ENCODE results near the gene UBASH3B.

Gene UBASH3B

DNA sequence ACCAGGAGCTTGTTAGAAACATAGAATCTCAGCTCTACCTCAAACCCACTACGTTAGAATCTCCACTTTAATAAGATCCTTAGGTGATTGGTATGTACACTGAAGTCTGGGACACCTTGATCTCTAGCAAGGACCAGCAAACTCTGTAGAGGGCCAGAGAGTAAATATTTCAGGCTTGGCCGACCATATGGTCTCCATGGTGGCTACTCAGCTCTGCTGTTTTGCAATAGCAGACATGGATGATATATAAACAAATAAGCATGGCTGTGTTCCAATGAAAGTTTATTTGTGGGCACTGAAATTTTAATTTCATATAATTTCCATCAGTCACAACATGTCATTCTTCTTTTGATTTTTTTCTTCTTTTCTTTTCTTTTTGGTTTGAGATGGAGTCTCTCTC lies 23.9 kb downstream of the UBASH3B start:
- no peak overlapping the region for H3K27ac ChIP-seq

DNA sequence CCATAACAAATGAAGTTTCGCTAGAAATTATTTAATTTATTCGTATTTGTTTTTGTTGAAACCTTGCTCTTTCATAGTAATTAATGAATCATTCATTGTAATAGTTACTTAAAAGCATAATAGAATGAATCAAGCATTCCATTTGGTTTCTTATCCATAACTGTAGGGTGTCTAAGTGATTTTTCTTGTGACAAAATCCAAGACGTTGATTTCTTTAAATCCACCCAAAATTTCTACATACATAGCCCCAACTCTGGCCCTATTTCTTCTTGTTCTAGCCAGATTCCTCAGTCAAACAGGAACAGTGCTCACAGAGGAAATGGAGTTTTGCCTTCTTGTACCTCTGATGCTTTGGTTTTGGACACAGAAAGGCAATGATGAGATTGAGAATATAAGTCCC lies 25.5 kb downstream of the UBASH3B start:
- no peak overlapping the region for H3K27ac ChIP-seq
- no peak for DNase-seq (ENCODE audit: low spot score)
- ChIA-PET POLR2A (ENCODE audit: low non-redundant PET) (no interaction called here), CTCF (no interaction called here)
- TF ChIP-seq, protein P1, sequence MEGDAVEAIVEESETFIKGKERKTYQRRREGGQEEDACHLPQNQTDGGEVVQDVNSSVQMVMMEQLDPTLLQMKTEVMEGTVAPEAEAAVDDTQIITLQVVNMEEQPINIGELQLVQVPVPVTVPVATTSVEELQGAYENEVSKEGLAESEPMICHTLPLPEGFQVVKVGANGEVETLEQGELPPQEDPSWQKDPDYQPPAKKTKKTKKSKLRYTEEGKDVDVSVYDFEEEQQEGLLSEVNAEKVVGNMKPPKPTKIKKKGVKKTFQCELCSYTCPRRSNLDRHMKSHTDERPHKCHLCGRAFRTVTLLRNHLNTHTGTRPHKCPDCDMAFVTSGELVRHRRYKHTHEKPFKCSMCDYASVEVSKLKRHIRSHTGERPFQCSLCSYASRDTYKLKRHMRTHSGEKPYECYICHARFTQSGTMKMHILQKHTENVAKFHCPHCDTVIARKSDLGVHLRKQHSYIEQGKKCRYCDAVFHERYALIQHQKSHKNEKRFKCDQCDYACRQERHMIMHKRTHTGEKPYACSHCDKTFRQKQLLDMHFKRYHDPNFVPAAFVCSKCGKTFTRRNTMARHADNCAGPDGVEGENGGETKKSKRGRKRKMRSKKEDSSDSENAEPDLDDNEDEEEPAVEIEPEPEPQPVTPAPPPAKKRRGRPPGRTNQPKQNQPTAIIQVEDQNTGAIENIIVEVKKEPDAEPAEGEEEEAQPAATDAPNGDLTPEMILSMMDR (conservative IDR thresholded peaks at IDR 0.05; ENCODE audit: low read depth), result no peak

More for the DNA sequence above, 23.9 kb downstream of the UBASH3B start:
- CTCF ChIA-PET, result no interaction called here
- TF ChIP-seq, protein P1 (conservative IDR thresholded peaks at IDR 0.05; ENCODE audit: low read depth), result no peak
- POLR2A ChIA-PET (ENCODE audit: low non-redundant PET), result no interaction called here
- DNase-seq (ENCODE audit: low spot score), result no peak

DNA sequence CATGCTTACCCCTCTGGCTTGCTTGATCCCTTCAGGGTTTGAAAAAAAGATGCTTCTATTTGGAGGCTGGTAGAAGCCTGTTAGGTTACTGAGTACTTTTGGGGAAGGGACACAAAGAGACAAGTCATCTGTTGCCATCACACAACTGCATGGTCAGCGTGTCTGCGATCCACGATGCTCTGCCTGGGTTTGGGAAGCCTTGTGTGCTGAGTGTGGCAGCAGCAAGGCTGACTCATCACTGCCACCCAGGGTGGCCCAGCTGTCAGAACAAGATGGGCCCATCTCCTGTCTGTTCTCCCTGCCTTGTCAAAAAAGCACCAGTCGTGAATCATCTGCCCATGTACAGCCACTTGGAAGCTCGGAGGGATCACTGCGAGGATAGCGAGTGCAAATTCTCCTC lies 26.2 kb downstream of the UBASH3B start:
- POLR2A ChIA-PET (ENCODE audit: low non-redundant PET), result no interaction called here

DNA sequence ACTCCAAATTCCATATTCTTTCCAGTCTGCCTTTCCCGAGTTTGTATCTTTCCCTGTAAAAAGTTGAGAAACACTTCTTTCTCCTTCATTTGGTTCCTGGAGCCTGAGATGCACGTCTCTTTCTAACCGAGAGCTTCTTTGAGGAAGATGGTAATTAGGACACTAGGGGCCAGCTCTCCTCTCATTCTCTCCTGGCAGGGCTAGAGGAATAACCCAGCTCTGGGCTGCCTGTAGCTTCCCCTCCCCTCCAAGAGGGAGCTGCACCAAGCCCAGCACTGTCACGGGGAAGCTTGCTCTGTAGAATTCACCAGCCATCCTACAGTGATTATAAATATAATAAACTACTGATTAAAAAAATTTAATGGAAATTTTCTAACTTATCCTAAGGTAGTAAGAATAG lies 26.9 kb downstream of the UBASH3B start:
- CTCF ChIA-PET, result interaction anchor here (0.6 kb wide), 1 partner anchor 468 kb away, joined by 5 read pairs; no protein-coding TSS in a partner anchor
- DNase-seq (ENCODE audit: low spot score), result no peak
- POLR2A ChIA-PET (ENCODE audit: low non-redundant PET), result no interaction called here
- TF ChIP-seq, protein P1 (conservative IDR thresholded peaks at IDR 0.05; ENCODE audit: low read depth), result no peak
- H3K27ac ChIP-seq, result no peak overlapping the region

More for the DNA sequence above, 26.2 kb downstream of the UBASH3B start:
- CTCF ChIA-PET, result no interaction called here
- TF ChIP-seq, protein P1 (conservative IDR thresholded peaks at IDR 0.05; ENCODE audit: low read depth), result no peak
- DNase-seq (ENCODE audit: low spot score), result no peak
- H3K27ac ChIP-seq, result no peak overlapping the region

DNA sequence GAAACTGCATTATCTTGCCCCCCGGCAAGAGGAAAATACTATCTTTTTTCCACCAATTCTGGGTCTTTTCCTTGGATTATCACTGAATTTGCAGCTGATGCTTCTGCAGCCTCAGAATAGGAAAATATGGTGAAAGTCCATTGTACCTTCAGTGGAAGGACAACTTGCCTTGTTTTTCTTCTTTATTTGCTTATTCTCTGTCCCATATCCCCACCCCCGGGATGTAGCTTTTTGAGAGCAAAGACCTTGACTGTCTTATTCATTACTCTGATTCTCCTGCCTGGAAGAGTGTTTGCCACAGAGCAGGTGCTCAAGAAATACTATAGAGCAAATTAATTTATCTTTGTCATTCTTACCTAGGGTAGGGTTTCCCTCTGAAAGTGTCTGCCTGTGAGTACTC lies 29.5 kb downstream of the UBASH3B start:
- TF ChIP-seq, protein P1 (conservative IDR thresholded peaks at IDR 0.05; ENCODE audit: low read depth), result no peak
- ChIA-PET POLR2A (ENCODE audit: low non-redundant PET) (no interaction called here), CTCF (no interaction called here)
- no peak overlapping the region for H3K27ac ChIP-seq
- no peak for DNase-seq (ENCODE audit: low spot score)

DNA sequence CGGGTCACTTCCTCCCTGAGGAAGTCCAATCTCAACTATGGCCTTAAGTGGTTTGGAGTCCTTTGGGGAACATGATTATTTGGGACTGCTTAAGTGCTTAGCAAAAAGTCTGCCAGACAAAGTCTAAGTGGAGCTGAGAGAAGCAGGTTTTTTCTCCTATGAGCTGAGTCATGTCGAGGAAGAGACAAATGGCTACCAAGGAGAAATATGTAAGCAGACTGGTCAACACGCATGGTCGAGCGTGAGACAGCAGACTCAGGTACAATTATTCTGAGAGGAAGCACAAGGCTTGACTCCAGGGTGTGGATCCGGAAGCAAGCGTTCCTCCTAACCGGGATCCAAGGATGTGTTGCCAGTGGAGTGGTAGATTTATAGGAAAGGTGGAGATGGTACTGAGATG lies 30.6 kb downstream of the UBASH3B start:
- TF ChIP-seq, protein P1 (conservative IDR thresholded peaks at IDR 0.05; ENCODE audit: low read depth), result no peak
- POLR2A ChIA-PET (ENCODE audit: low non-redundant PET), result no interaction called here
- CTCF ChIA-PET, result interaction anchor here (0.6 kb wide), 2 partner anchors 29 to 112 kb away, joined by 3 to 4 read pairs; no protein-coding TSS in a partner anchor
- DNase-seq (ENCODE audit: low spot score), result no peak
- H3K27ac ChIP-seq, result no peak overlapping the region

DNA sequence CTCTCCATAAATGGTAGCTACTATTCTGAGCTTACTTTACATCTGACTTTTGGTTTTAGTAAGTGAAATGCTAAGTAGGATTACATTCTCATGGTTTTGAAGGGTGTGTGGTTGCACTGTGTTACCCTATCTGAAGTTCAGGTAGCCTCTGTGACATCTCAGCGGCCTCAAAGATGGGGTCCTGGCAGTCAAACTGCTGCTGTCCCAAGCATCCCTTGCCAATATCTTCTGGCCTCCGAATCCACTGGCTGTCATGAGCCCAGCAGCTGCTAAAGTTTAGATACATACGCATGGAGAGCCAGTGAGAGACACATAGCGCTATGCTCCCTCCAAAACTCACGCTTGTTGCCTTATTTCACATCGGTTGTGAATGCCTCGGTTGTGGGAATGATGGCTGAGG lies 34.9 kb downstream of the UBASH3B start:
- CTCF ChIA-PET, result no interaction called here
- no peak for DNase-seq (ENCODE audit: low spot score)
- H3K27ac ChIP-seq, result no peak overlapping the region
- POLR2A ChIA-PET (ENCODE audit: low non-redundant PET), result no interaction called here
- TF ChIP-seq, protein P1 (conservative IDR thresholded peaks at IDR 0.05; ENCODE audit: low read depth), result no peak
